Lung (tissue), 12 donors: ENCODE measurements around the gene ANKZF1. TPM values are rescaled to one million over a fixed set of nuclear protein-coding genes. Genes with fewer than 3 reads are reported as not detected.
A peak's percentile ranks its signal among the peaks of the same experiment; 100 is the strongest.

Experiments
- ATAC-seq: fragments of 200-7000 bp; cut with Tn5 transposase; one replicate; pipeline ENCODE4 v1.9.1; 2020; ENCODE audit warnings: moderate number of reproducible peaks; ENCODE audit not compliant: insufficient read depth, low FRiP score
- DNase-seq, 3 donors: peaks; one replicate each; pipeline ENCODE4 v3.0.0-alpha.2; 2013 to 2017
- H3K27ac ChIP-seq, 2 donors: one replicate each; pipeline ENCODE4 v1.5.1; 2013; ENCODE audit warnings: mild to moderate bottlenecking in 2 of 2, moderate library complexity in 2 of 2, control low read depth in 1 of 2, inconsistent platforms in 1 of 2, low read depth in 1 of 2, low read length in 1 of 2
- H3K27me3 ChIP-seq, 3 donors: one replicate each; pipeline ENCODE4 v1.5.1; 2013; ENCODE audit warnings: low read length in 2 of 3; ENCODE audit not compliant: control insufficient read depth in 3 of 3, insufficient read depth in 3 of 3
- H3K36me3 ChIP-seq, 4 donors: one replicate each; pipeline ENCODE4 v1.5.1; 2013; ENCODE audit warnings: low read length in 4 of 4, mild to moderate bottlenecking in 1 of 4, moderate library complexity in 1 of 4; ENCODE audit not compliant: control insufficient read depth in 4 of 4, insufficient read depth in 4 of 4
- H3K4me1 ChIP-seq, 5 donors: one replicate each; pipeline ENCODE4 v1.5.1; 2013; ENCODE audit warnings: low read length in 5 of 5, mild to moderate bottlenecking in 2 of 5, moderate library complexity in 1 of 5; ENCODE audit not compliant: control insufficient read depth in 5 of 5, insufficient read depth in 5 of 5
- H3K4me3 ChIP-seq: one replicate; pipeline ENCODE4 v1.5.1; 2013; ENCODE audit warnings: mild to moderate bottlenecking, control low read depth, moderate library complexity
- H3K9ac ChIP-seq, 2 donors: one replicate each; pipeline ENCODE4 v1.5.1; 2013; ENCODE audit warnings: low read length in 2 of 2, control low read depth in 1 of 2; ENCODE audit not compliant: insufficient read depth in 1 of 2
- H3K9me3 ChIP-seq, 4 donors: one replicate each; pipeline ENCODE4 v1.5.1; 2013; ENCODE audit warnings: low read length in 3 of 4, mild to moderate bottlenecking in 1 of 4, moderate library complexity in 1 of 4; ENCODE audit not compliant: control insufficient read depth in 4 of 4, insufficient read depth in 3 of 4
- CTCF ChIP-seq: IDR thresholded peaks from 2 replicates; pipeline ENCODE4 v1.5.1; 2012; ENCODE audit warnings: mild to moderate bottlenecking; ENCODE audit errors: control extremely low read depth, extremely low read depth
- whole genome bisulfite sequencing, 2 donors: extraction: QIAGEN DNeasy Blood & Tissue Kit; methylation state at CpG; one replicate each; pipeline ENCODE4 v1.1.7; 2013; 5-methylcytosine and 5-hydroxymethylcytosine counted together
- polyA plus RNA-seq, 2 donors: library from polyadenylated mRNA; stranded (reverse); fragments of 200-250 nt; gene quantifications; one replicate each; pipeline ENCODE4 v1.2.1, GENCODE V29; 2013
- total RNA-seq, 2 donors: library from RNA; depleted of rRNA in 1 of 2; stranded (reverse); fragments of >200 nt in 1 of 2; gene quantifications; one replicate each; pipeline ENCODE4 v1.2.1, GENCODE V29; 2014 to 2021
- donor health status: control.
- donor health status: control.
- donor health status: Bipolar disorder and iron deficiency.
- donor health status: healthy.
- donor health status: DM: yes; HTN: yes; CAD: no.

ANKZF1 gene
- total and polyA plus RNA-seq, 4 donors = 22.3 to 101 (median 34.2) TPM

- no peak for TF ChIP-seq CTCF
- Histone ChIP-seq H3K36me3 (peaks cover 10 to 51% (median 47%) of the 10 kb centered on the region in 4 donors), H3K9me3 (no peaks in the 10 kb centered on the region), H3K9ac (peak within 1 kb of the TSS; percentile 57 to 74), H3K27ac (peak within 1 kb of the TSS; percentile 83 to 87), H3K27me3 (no peaks in the 10 kb centered on the region), H3K4me3 (peak within 1 kb of the TSS; percentile 44), H3K4me1 (peaks cover 0 to 26% (median 11%) of the 10 kb centered on the region in 5 donors)
- ATAC-seq (peak; percentile 90), DNase-seq (peak; percentile 97 to 98 (median 98))
- WGBS, 2 donors = 11 to 15% methylated on average over 67 to 71 of the region's 71 CpGs
These were observed 10.6 kb upstream of the ANKZF1 start, which contains the start of gene ABCB6 for GRCh38 chr2:219218732-219219701. Gene ABCB6 (minus strand): TSS chr2:219218958. CDS start chr2:219218673, 285 bp downstream.

GRCh38 chr2:219219784-219220532, 9.6 kb upstream of the ANKZF1 start:
- DNase-seq (no peak), ATAC-seq (no peak)
- Histone ChIP-seq H3K36me3 (peaks cover 13 to 53% (median 44%) of the 10 kb centered on the region in 4 donors), H3K9me3 (no peaks in the 10 kb centered on the region), H3K4me3 (no peak overlapping the region), H3K27ac (peak overlapping the region in 1 of 2 donors; percentile 4), H3K9ac (peak overlapping the region in 1 of 2 donors; percentile 74), H3K4me1 (peaks cover 0 to 26% (median 11%) of the 10 kb centered on the region in 5 donors), H3K27me3 (no peaks in the 10 kb centered on the region)
- no peak for TF ChIP-seq CTCF
- 91 to 94% methylated on average over 18 of the region's 18 CpGs for WGBS, 2 donors

GRCh38 chr2:219220652-219221402, 8.8 kb upstream of the ANKZF1 start:
- H3K4me1 ChIP-seq = peaks cover 0 to 26% (median 11%) of the 10 kb centered on the region in 5 donors
- no peak overlapping the region for H3K4me3 ChIP-seq
- DNase-seq (no peak), ATAC-seq (no peak)
- H3K27me3 ChIP-seq = no peaks in the 10 kb centered on the region
- H3K9me3 ChIP-seq = no peaks in the 10 kb centered on the region
- H3K9ac ChIP-seq = no peak overlapping the region
- WGBS, 2 donors = 89 to 90% methylated on average over 19 of the region's 19 CpGs
- TF ChIP-seq CTCF = no peak
- H3K27ac ChIP-seq = no peak overlapping the region
- peaks cover 18 to 59% (median 48%) of the 10 kb centered on the region in 4 donors for H3K36me3 ChIP-seq
